Lung (tissue), 12 donors: ENCODE data around the gene PTPN13. TPM values are rescaled to one million over a fixed set of nuclear protein-coding genes. Genes with fewer than 3 reads are reported as not detected.

ENCODE experiments used
- ATAC-seq: fragments of 200-7000 bp; cut with Tn5 transposase; one replicate; pipeline ENCODE4 v1.9.1; 2020; ENCODE audit warnings: moderate number of reproducible peaks; ENCODE audit not compliant: insufficient read depth, low FRiP score
- DNase-seq, 3 donors: peaks; one replicate each; pipeline ENCODE4 v3.0.0-alpha.2; 2013 to 2017
- H3K27ac ChIP-seq, 2 donors: one replicate each; pipeline ENCODE4 v1.5.1; 2013; ENCODE audit warnings: mild to moderate bottlenecking in 2 of 2, moderate library complexity in 2 of 2, control low read depth in 1 of 2, inconsistent platforms in 1 of 2, low read depth in 1 of 2, low read length in 1 of 2
- H3K27me3 ChIP-seq, 3 donors: one replicate each; pipeline ENCODE4 v1.5.1; 2013; ENCODE audit warnings: low read length in 2 of 3; ENCODE audit not compliant: control insufficient read depth in 3 of 3, insufficient read depth in 3 of 3
- H3K36me3 ChIP-seq, 4 donors: one replicate each; pipeline ENCODE4 v1.5.1; 2013; ENCODE audit warnings: low read length in 4 of 4, mild to moderate bottlenecking in 1 of 4, moderate library complexity in 1 of 4; ENCODE audit not compliant: control insufficient read depth in 4 of 4, insufficient read depth in 4 of 4
- H3K4me1 ChIP-seq, 5 donors: one replicate each; pipeline ENCODE4 v1.5.1; 2013; ENCODE audit warnings: low read length in 5 of 5, mild to moderate bottlenecking in 2 of 5, moderate library complexity in 1 of 5; ENCODE audit not compliant: control insufficient read depth in 5 of 5, insufficient read depth in 5 of 5
- H3K4me3 ChIP-seq: one replicate; pipeline ENCODE4 v1.5.1; 2013; ENCODE audit warnings: mild to moderate bottlenecking, control low read depth, moderate library complexity
- H3K9ac ChIP-seq, 2 donors: one replicate each; pipeline ENCODE4 v1.5.1; 2013; ENCODE audit warnings: low read length in 2 of 2, control low read depth in 1 of 2; ENCODE audit not compliant: insufficient read depth in 1 of 2
- H3K9me3 ChIP-seq, 4 donors: one replicate each; pipeline ENCODE4 v1.5.1; 2013; ENCODE audit warnings: low read length in 3 of 4, mild to moderate bottlenecking in 1 of 4, moderate library complexity in 1 of 4; ENCODE audit not compliant: control insufficient read depth in 4 of 4, insufficient read depth in 3 of 4
- CTCF ChIP-seq: IDR thresholded peaks from 2 replicates; pipeline ENCODE4 v1.5.1; 2012; ENCODE audit warnings: mild to moderate bottlenecking; ENCODE audit errors: control extremely low read depth, extremely low read depth
- WGBS, 2 donors: extraction: QIAGEN DNeasy Blood & Tissue Kit; methylation state at CpG; one replicate each; pipeline ENCODE4 v1.1.7; 2013; 5-methylcytosine and 5-hydroxymethylcytosine counted together
- polyA plus RNA-seq, 2 donors: library from polyadenylated mRNA; stranded (reverse); fragments of 200-250 nt; gene quantifications; one replicate each; pipeline ENCODE4 v1.2.1, GENCODE V29; 2013
- total RNA-seq, 2 donors: library from RNA; depleted of rRNA in 1 of 2; stranded (reverse); fragments of >200 nt in 1 of 2; gene quantifications; one replicate each; pipeline ENCODE4 v1.2.1, GENCODE V29; 2014 to 2021
- donor health status: control.
- donor health status: control.
- donor health status: Bipolar disorder and iron deficiency.
- donor health status: healthy.
- donor health status: DM: yes; HTN: yes; CAD: no.

Gene PTPN13
- total and polyA plus RNA-seq, 4 donors: 8.3 to 95.0 (median 47.9) TPM

- Histone ChIP-seq H3K9ac (no peak overlapping the region), H3K4me1 (peaks cover 0 to 30% (median 0%) of the 10 kb centered on the region in 5 donors), H3K27me3 (no peaks in the 10 kb centered on the region), H3K36me3 (peaks cover 0 to 9% (median 0%) of the 10 kb centered on the region in 4 donors), H3K9me3 (peaks cover 0 to 2% (median 0%) of the 10 kb centered on the region in 4 donors), H3K27ac (no peak overlapping the region), H3K4me3 (no peak overlapping the region)
- DNase-seq (peak; percentile 47 to 85 (median 73)), ATAC-seq (peak; percentile 50)
- 67 to 80% methylated on average over 5 of the region's 5 CpGs for WGBS, 2 donors
- TF ChIP-seq CTCF: no peak
Observed at GRCh38 chr4:86831262-86832130, 237.4 kb downstream of the PTPN13 start.

GRCh38 chr4:86833615-86834014 is 239.5 kb downstream of the PTPN13 start:
- 86 to 91% methylated on average over 1 of the region's 1 CpG for WGBS, 2 donors
- ATAC-seq: no peak

GRCh38 chr4:86834901-86835300 is 240.8 kb downstream of the PTPN13 start:
- 75 to 81% methylated on average over 3 of the region's 3 CpGs for WGBS, 2 donors
- peaks cover 0 to 4% (median 0%) of the 10 kb centered on the region in 4 donors for H3K36me3 ChIP-seq
- no peak overlapping the region for H3K9ac ChIP-seq
- no peaks in the 10 kb centered on the region for H3K27me3 ChIP-seq
- TF ChIP-seq CTCF: no peak
- H3K27ac ChIP-seq: no peak overlapping the region
- no peak overlapping the region for H3K4me3 ChIP-seq
- ATAC-seq: peak; percentile 32
- peaks cover 0 to 2% (median 0%) of the 10 kb centered on the region in 4 donors for H3K9me3 ChIP-seq
- H3K4me1 ChIP-seq: peaks cover 0 to 51% (median 0%) of the 10 kb centered on the region in 5 donors
- DNase-seq: no peak

More at GRCh38 chr4:86833615-86834014, 239.5 kb downstream of the PTPN13 start:
- Histone ChIP-seq H3K36me3 (peaks cover 0 to 4% (median 0%) of the 10 kb centered on the region in 4 donors), H3K9ac (no peak overlapping the region), H3K9me3 (peaks cover 0 to 2% (median 0%) of the 10 kb centered on the region in 4 donors), H3K27ac (no peak overlapping the region), H3K4me3 (no peak overlapping the region), H3K27me3 (no peaks in the 10 kb centered on the region), H3K4me1 (peaks cover 0 to 42% (median 0%) of the 10 kb centered on the region in 5 donors)
- peak in 1 of 3 donors; percentile 61 for DNase-seq
- no peak for TF ChIP-seq CTCF
